ENCODE measurements around the gene SH2B2.
"Not testable (repeated sequence)": the region's sequence is repeated elsewhere in the genome, so short reads cannot be mapped to it uniquely, and the experiment has no call there.

The SH2B2 gene

GRCh38 chr7:102306916-102307677 is 20.4 kb downstream of the SH2B2 start:
- peak; percentile 1 for DNase-seq

- no peak for DNase-seq
These were observed 23.7 kb downstream of the SH2B2 start for GRCh38 chr7:102310414-102310815.

GRCh38 chr7:102312317-102312716 is 25.6 kb downstream of the SH2B2 start:
- DNase-seq = no peak

GRCh38 chr7:102313997-102314780 is 27.5 kb downstream of the SH2B2 start:
- DNase-seq = no peak

- no peak for DNase-seq
These were observed 30.8 kb downstream of the SH2B2 start for GRCh38 chr7:102317231-102318059.

- no peak for DNase-seq
These were observed 31.9 kb downstream of the SH2B2 start for GRCh38 chr7:102318482-102318971.

- no peak for DNase-seq
These were observed 33.0 kb downstream of the SH2B2 start for GRCh38 chr7:102319671-102320070.

- DNase-seq = no peak
These were observed 33.5 kb downstream of the SH2B2 start for GRCh38 chr7:102320181-102320580.

GRCh38 chr7:102320601-102321350 is 34.1 kb downstream of the SH2B2 start:
- no peak for DNase-seq

- DNase-seq = no peak
These were observed 34.9 kb downstream of the SH2B2 start for GRCh38 chr7:102321351-102322201.

GRCh38 chr7:102322202-102322715 is 35.6 kb downstream of the SH2B2 start:
- DNase-seq = no peak

- DNase-seq = no peak
These were observed 37.2 kb downstream of the SH2B2 start for GRCh38 chr7:102323914-102324195.

- not testable (repeated sequence) for DNase-seq
These were observed 38.4 kb downstream of the SH2B2 start for GRCh38 chr7:102325106-102325505.

- no peak for DNase-seq
These were observed 39.7 kb downstream of the SH2B2 start for GRCh38 chr7:102326157-102326889.

- not testable (repeated sequence) for DNase-seq
These were observed 40.5 kb downstream of the SH2B2 start for GRCh38 chr7:102327183-102327582.

GRCh38 chr7:102328863-102329262 is 42.2 kb downstream of the SH2B2 start:
- not testable (repeated sequence) for DNase-seq

GRCh38 chr7:102329366-102329765 is 42.7 kb downstream of the SH2B2 start:
- not testable (repeated sequence) for DNase-seq

- not testable (repeated sequence) for DNase-seq
These were observed 44.2 kb downstream of the SH2B2 start for GRCh38 chr7:102330666-102331460.

GRCh38 chr7:102335574-102335973 is 48.9 kb downstream of the SH2B2 start:
- DNase-seq = not testable (repeated sequence)

- DNase-seq = not testable (repeated sequence)
These were observed 50.3 kb downstream of the SH2B2 start for GRCh38 chr7:102337002-102337401.
